ENCODE results near the gene SPOCK3. TPM values are rescaled to one million over a fixed set of nuclear protein-coding genes. Genes with fewer than 3 reads are reported as not detected.
"Not testable (repeated sequence)": the region's sequence is repeated elsewhere in the genome, so short reads cannot be mapped to it uniquely, and the experiment has no call there.

SPOCK3 gene
- total RNA-seq, 2 donors from 2014 or later, result not detected

DNA sequence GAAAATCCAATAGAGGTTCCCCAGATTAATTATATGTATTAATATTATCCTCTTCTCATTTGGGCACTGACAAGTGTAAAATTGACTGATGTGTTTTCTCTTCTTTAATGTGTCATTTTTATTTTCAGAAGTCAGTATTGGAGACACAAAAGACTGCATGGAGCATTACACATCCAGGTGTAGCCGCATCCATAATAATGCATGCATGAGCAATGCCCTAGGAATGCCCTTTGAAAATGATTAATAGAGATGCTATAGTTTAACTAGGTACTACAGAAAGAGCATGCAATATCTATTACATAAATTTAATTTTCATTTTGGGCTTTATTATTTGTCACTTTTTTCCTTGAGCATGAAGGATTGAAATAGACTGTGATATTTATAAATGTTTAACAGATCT is 509.9 kb downstream of the SPOCK3 start:
- Mint-ChIP-seq H3K27me3 (no peaks in the 10 kb centered on the region), H3K4me3 (no peak overlapping the region), H3K4me1 (no peaks in the 10 kb centered on the region), H3K36me3 (ENCODE audit: low read depth) (no peaks in the 10 kb centered on the region), H3K27ac (no peak overlapping the region), H3K9me3 (peaks cover 22% of the 10 kb centered on the region)
- no peak for ATAC-seq (replicated peaks)

DNA sequence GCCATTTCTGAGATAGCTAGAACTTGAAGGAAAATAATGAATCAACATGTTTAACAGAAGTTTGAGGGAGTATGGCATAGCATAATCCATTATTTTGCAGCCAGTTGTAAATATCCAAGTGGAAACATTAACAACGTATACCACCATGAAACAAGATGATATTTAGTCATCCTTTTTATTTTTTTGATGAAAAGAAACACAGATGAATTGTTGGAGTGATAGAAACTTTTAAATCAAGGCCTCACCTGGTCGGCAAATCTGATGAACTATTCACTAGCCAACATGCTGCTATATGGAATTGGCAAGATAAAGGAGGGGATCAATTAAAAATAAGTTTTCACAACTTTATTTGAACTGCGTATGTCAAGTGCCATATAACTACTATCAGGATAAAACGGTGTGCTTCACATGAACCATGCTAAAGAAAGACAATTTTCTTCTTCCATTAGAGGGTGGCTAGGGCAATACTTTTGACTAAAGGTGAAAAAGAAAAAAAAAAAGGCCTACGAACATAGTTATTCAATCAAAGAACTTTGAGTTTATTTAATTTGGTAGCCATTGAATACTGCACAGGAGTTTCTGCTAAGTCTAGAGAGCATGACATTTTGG is 510.7 kb downstream of the SPOCK3 start:
- Mint-ChIP-seq H3K4me3 (no peak overlapping the region), H3K27me3 (no peaks in the 10 kb centered on the region), H3K4me1 (no peaks in the 10 kb centered on the region), H3K9me3 (peaks cover 24% of the 10 kb centered on the region), H3K36me3 (ENCODE audit: low read depth) (no peaks in the 10 kb centered on the region), H3K27ac (no peak overlapping the region)
- no peak for ATAC-seq (replicated peaks)

DNA sequence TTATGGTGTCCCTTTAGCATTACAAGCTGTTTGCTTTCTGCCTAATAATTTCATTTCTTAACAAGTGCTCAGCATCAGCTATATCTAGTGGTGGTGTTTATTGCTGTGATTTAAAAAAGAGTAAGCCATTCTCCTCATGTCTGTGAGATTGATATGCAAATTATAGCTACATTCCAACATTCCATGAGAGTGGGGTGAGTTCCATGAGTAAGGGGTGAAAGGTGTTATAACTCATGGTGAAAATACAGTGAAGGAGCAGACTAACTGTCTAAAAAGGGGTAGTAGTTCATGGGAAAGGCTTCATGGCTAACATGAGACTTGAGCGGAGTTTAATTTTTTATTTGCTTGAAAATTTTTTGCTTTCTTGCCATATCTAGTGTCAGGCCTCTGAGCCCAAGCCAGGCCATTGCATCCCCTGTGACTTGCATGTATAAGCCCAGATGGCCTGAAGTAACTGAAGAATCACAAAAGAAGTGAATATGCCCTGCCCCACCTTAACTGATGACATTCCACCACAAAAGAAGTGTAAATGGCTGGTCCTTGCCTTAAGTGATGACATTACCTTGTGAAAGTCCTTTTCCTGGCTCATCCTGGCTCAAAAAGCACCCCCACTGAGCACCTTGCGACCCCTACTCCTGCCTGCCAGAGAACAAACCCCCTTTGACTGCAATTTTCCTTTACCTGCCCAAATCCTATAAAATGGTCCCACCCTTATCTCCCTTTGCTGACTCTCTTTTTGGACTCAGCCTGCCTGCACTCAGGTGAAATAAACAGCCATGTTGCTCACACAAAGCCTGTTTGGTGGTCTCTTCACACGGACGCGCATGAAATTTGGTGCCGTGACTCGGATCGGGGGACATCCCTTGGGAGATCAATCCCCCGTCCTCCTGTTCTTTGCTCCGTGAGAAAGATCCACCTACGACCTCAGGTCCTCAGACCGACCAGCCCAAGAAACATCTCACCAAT is 518.3 kb downstream of the SPOCK3 start:
- peaks cover 36% of the 10 kb centered on the region for H3K9me3 Mint-ChIP-seq
- not testable (repeated sequence) for H3K36me3 Mint-ChIP-seq (ENCODE audit: low read depth); H3K4me3 Mint-ChIP-seq; ATAC-seq (replicated peaks); H3K27ac Mint-ChIP-seq; H3K27me3 Mint-ChIP-seq; H3K4me1 Mint-ChIP-seq

DNA sequence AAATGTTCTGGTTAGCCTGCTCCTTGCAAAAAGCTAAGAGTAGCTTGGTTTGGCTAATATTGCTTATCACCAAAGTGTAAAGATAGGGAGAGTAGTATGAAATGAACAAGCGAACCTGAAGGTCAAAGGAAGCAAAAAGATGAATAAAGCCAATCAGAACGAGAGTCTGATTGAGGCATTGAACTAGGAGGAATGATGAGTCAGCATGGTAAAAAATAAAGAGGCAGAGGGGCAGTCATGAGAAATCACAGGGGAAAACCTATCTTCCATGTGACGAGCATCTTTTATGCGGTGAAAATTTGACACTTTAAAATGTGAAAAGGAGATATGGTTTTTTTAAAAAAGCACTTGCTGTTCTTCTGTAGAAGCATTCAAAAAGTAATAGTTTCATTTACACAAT is 533.7 kb downstream of the SPOCK3 start:
- Mint-ChIP-seq H3K27ac (no peak overlapping the region), H3K9me3 (peaks cover 15% of the 10 kb centered on the region), H3K4me3 (no peak overlapping the region), H3K27me3 (no peaks in the 10 kb centered on the region), H3K36me3 (ENCODE audit: low read depth) (no peaks in the 10 kb centered on the region), H3K4me1 (no peaks in the 10 kb centered on the region)
- ATAC-seq (replicated peaks), result no peak

DNA sequence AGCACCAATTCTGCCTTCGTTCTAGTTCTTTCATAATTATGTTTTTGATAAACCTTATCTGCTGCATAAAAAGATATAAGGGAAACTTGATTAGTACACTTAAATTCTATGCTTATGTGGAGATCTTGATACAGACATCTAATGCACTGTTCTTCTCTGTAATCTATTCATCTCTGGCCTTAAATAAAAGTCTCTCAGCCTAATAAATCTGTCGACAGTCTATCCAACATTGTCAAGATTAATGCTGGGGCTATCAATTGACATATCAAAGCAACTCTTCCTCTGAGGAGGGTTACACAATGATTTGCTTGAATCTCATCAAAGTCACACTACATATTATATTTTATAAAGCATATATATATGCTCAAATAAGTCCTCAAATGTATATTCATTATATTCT is 545.5 kb downstream of the SPOCK3 start:
- Mint-ChIP-seq H3K27ac (no peak overlapping the region), H3K9me3 (peaks cover 13% of the 10 kb centered on the region), H3K27me3 (no peaks in the 10 kb centered on the region), H3K36me3 (ENCODE audit: low read depth) (no peaks in the 10 kb centered on the region), H3K4me3 (no peak overlapping the region), H3K4me1 (no peaks in the 10 kb centered on the region)
- ATAC-seq (replicated peaks), result no peak

DNA sequence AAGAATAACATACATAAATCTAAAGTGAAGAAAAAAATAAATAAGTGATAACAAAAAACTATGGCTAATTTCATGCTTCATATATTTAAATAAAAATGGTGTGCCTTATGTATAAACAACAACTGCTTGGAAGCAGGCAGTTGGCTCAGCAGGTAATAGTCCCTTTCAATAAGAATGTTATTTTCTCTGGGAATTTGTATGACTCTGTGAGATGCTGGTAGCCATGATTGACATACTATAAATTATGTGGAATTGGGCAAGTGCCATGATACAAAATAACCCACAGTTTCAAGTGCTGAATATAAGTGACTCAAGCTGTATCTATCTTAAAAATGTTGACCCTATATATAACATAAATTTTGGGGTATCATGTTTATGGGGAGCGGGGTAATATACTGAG is 546.5 kb downstream of the SPOCK3 start:
- no peaks in the 10 kb centered on the region for H3K27me3 Mint-ChIP-seq
- ATAC-seq (replicated peaks), result no peak
- H3K9me3 Mint-ChIP-seq, result peaks cover 17% of the 10 kb centered on the region
- no peak overlapping the region for H3K4me3 Mint-ChIP-seq
- H3K27ac Mint-ChIP-seq, result no peak overlapping the region
- H3K36me3 Mint-ChIP-seq (ENCODE audit: low read depth), result no peaks in the 10 kb centered on the region
- H3K4me1 Mint-ChIP-seq, result no peaks in the 10 kb centered on the region

Measured in activated T-helper 17 cell treated with anti-CD3 and anti-CD28 coated beads, Interleukin-2, amount 50 U/mL, for 72 hours (primary cell).